ENCODE measurements around the gene SERPINE2. TPM values are rescaled to one million over a fixed set of nuclear protein-coding genes. Genes with fewer than 3 reads are reported as not detected.

Gene SERPINE2
- total and polyA plus RNA-seq, 2 donors (not counting 3 experiments of a cell fraction or from before 2014, with no cell fraction given): 4.0 to 8.8 TPM

DNA sequence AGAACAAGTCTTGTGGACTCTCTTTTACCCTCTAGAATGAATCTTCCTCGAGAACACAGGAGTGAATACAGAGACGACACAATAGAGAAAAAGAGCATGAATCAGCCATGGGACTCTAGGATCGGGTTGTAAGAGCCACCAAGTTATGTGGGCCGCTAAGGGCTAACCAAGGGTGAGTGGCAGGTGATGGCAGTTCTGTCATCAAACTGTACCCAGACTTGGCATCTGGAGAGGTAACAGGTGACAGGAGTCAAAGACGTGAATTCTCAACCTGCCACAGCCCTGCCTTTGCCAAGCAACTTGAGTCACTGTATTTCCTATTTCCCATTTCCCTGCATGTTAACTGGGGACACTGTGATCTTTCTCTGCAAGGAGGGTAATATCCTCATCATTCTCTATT, 11.2 kb downstream of the SERPINE2 start:
- ChIA-PET CTCF (no interaction called here), POLR2A (no interaction called here)
- intact Hi-C loops (cut with micrococcal nuclease): no loop called here
- H3K27ac ChIP-seq (ENCODE audit: insufficient read depth, low read depth, low read length): no peak overlapping the region
- H3K4me1 ChIP-seq (ENCODE audit: control insufficient read depth, extremely low read depth, insufficient read depth, low read length): no peaks in the 10 kb centered on the region
- H3K79me2 ChIP-seq (ENCODE audit: control insufficient read depth, insufficient read depth, low read length): no peaks in the 10 kb centered on the region
- FAIRE-seq (no peak), DNase-seq (ENCODE audit: low read depth, low spot score) (no peak)
- H3K9me3 ChIP-seq (replicated peaks; ENCODE audit: control insufficient read depth, insufficient read depth, low read length): no peaks in the 10 kb centered on the region
- H2AFZ ChIP-seq (ENCODE audit: low read depth, low read length): no peak overlapping the region
- no peak overlapping the region for H3K9ac ChIP-seq (replicated peaks; ENCODE audit: extremely low read depth, insufficient read depth, low read length)
- H4K20me1 ChIP-seq (replicated peaks; ENCODE audit: control insufficient read depth, extremely low read depth, insufficient read depth, low read length): no peaks in the 10 kb centered on the region
- no peaks in the 10 kb centered on the region for H3K27me3 ChIP-seq (ENCODE audit: control insufficient read depth in 2 of 2, insufficient read depth in 2 of 2, low read length in 2 of 2)
- H3K36me3 ChIP-seq (ENCODE audit: control insufficient read depth in 2 of 2, extremely low read depth in 1 of 2, insufficient read depth in 2 of 2, low read length in 2 of 2): no peaks in the 10 kb centered on the region
- TF ChIP-seq, protein P1, sequence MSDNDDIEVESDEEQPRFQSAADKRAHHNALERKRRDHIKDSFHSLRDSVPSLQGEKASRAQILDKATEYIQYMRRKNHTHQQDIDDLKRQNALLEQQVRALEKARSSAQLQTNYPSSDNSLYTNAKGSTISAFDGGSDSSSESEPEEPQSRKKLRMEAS (IDR thresholded peaks at IDR 0.05; ENCODE audit: insufficient read depth, insufficient read length): no peak
- TF ChIP-seq, protein P2, sequence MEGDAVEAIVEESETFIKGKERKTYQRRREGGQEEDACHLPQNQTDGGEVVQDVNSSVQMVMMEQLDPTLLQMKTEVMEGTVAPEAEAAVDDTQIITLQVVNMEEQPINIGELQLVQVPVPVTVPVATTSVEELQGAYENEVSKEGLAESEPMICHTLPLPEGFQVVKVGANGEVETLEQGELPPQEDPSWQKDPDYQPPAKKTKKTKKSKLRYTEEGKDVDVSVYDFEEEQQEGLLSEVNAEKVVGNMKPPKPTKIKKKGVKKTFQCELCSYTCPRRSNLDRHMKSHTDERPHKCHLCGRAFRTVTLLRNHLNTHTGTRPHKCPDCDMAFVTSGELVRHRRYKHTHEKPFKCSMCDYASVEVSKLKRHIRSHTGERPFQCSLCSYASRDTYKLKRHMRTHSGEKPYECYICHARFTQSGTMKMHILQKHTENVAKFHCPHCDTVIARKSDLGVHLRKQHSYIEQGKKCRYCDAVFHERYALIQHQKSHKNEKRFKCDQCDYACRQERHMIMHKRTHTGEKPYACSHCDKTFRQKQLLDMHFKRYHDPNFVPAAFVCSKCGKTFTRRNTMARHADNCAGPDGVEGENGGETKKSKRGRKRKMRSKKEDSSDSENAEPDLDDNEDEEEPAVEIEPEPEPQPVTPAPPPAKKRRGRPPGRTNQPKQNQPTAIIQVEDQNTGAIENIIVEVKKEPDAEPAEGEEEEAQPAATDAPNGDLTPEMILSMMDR (IDR thresholded peaks at IDR 0.05; ENCODE audit: extremely low read depth in 1 of 2, insufficient read depth in 1 of 2, low read depth in 1 of 2, low read length in 2 of 2): no peak
- no peak overlapping the region for H3K4me3 ChIP-seq (replicated peaks in 1 of 3; ENCODE audit: insufficient read depth in 1 of 3, low read depth in 1 of 3, low read length in 3 of 3)
- H3K4me2 ChIP-seq (ENCODE audit: insufficient read depth, low read length): no peak overlapping the region
- H3K9me1 ChIP-seq (replicated peaks; ENCODE audit: control insufficient read depth, extremely low read depth, insufficient read depth, low read length): no peaks in the 10 kb centered on the region
- dilution Hi-C loops (cut with MboI; ENCODE audit: extremely low pct_ligation_motif_present, low sequenced_read_pairs): no loop called here
- BruUV-seq (replicated peaks): no TSS peak

- no TSS peak for BruUV-seq (replicated peaks)
- dilution Hi-C loops (cut with MboI; ENCODE audit: extremely low pct_ligation_motif_present, low sequenced_read_pairs) (no loop called here), intact Hi-C loops (cut with micrococcal nuclease) (no loop called here)
- Histone ChIP-seq H3K36me3 (ENCODE audit: control insufficient read depth in 2 of 2, extremely low read depth in 1 of 2, insufficient read depth in 2 of 2, low read length in 2 of 2) (no peaks in the 10 kb centered on the region), H3K9me3 (replicated peaks; ENCODE audit: control insufficient read depth, insufficient read depth, low read length) (no peaks in the 10 kb centered on the region), H3K79me2 (ENCODE audit: control insufficient read depth, insufficient read depth, low read length) (no peaks in the 10 kb centered on the region), H4K20me1 (replicated peaks; ENCODE audit: control insufficient read depth, extremely low read depth, insufficient read depth, low read length) (no peaks in the 10 kb centered on the region), H3K4me2 (ENCODE audit: insufficient read depth, low read length) (no peak overlapping the region), H3K4me1 (ENCODE audit: control insufficient read depth, extremely low read depth, insufficient read depth, low read length) (no peaks in the 10 kb centered on the region), H3K9ac (replicated peaks; ENCODE audit: extremely low read depth, insufficient read depth, low read length) (no peak overlapping the region), H2AFZ (ENCODE audit: low read depth, low read length) (no peak overlapping the region), H3K27me3 (ENCODE audit: control insufficient read depth in 2 of 2, insufficient read depth in 2 of 2, low read length in 2 of 2) (no peaks in the 10 kb centered on the region), H3K9me1 (replicated peaks; ENCODE audit: control insufficient read depth, extremely low read depth, insufficient read depth, low read length) (no peaks in the 10 kb centered on the region), H3K27ac (ENCODE audit: insufficient read depth, low read depth, low read length) (no peak overlapping the region), H3K4me3 (replicated peaks in 1 of 3; ENCODE audit: insufficient read depth in 1 of 3, low read depth in 1 of 3, low read length in 3 of 3) (no peak overlapping the region)
- DNase-seq (ENCODE audit: low read depth, low spot score): no peak
- TF ChIP-seq EZH2 (IDR thresholded peaks at IDR 0.05; ENCODE audit: borderline replicate concordance, low read depth, low read length, severe bottlenecking): no peak
- TF ChIP-seq GATA2 (IDR thresholded peaks at IDR 0.05; ENCODE audit: insufficient read depth, insufficient read length, low read depth, low read length): no peak
- TF ChIP-seq, protein P2 (IDR thresholded peaks at IDR 0.05; ENCODE audit: extremely low read depth in 1 of 2, insufficient read depth in 1 of 2, low read depth in 1 of 2, low read length in 2 of 2): no peak
- TF ChIP-seq, protein P1 (IDR thresholded peaks at IDR 0.05; ENCODE audit: insufficient read depth, insufficient read length): no peak
- POLR2A ChIA-PET: no interaction called here
- no peak for FAIRE-seq
- CTCF ChIA-PET: interaction anchor here (0.7 to 1.3 kb wide), 2 partner anchors 33 to 255 kb away, joined by 3 to 4 read pairs; no protein-coding TSS in a partner anchor
Measured at GRCh38 chr2:224027070-224027469, 12.0 kb downstream of the SERPINE2 start.

All from endothelial cell of umbilical vein (primary cell).